NK-92 (cell line): ENCODE results near the gene LUC7L2.
"Not testable (repeated sequence)": the region's sequence is repeated elsewhere in the genome, so short reads cannot be mapped to it uniquely, and the experiment has no call there.

ENCODE experiments used
- DNase-seq: peaks from one replicate; lab custom pipeline; 2025; ENCODE audit not compliant: unreplicated experiment; lab: John Stamatoyannopoulos, UW

Gene LUC7L2

DNA sequence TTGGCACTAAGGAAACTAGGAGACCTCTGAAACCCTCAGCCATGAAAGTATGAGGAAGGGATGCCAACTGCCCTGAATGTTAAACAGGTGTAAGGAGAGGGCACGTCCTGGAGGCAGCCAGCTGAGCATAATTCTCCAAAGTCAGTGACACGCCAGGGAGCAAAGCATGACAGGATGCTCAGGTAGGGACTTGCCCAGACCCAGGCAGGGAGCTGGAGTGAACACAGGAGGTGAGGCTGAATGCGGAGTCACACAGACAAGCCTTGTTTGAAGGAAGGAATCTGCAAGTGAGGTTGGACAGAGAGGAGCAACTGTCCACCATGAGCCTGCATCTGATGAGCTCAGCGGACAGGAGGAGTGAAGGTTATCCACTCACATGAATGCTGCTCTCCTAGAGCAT is 82.3 kb downstream of the LUC7L2 start:
- no peak for DNase-seq

DNA sequence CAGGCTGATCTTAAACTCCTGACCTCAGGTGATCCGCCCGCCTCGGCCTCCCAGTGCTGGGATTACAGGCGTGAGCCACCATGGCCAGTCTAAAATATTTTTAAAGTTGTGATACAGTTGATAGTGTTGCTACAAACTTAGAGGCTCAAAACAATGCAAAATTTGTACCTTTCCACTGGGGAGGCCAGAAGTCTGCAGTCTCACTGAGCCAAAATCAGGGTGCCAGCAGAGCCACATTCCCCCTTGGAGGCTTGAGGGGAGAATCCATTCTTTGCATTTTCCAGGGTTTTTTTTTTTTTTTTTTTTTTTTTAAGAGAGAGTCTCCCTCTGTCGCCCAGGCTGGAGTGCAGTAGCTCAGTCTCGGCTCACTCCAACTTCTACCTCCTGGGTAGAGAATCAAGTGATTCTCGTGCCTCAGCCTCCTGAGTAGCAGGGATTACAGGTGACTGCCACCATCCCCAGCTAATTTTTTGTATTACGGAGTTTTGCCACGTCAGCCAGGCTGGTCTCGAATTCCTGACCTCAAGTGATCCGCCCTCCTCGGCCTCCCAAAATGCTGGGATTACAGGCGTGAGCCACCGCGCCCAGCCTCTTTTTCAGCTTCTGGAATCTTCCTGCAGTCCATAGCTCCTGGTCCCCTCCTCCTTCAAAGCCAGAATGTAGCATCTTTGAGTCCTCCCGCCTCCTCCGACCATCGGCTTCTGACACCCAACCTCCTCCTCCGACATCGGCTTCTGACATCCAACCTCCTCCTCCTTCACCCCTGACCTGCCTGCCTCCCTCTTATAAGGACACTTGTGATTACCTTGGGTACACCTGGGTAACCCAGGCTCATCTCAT is 86.6 kb downstream of the LUC7L2 start:
- DNase-seq = no peak

DNA sequence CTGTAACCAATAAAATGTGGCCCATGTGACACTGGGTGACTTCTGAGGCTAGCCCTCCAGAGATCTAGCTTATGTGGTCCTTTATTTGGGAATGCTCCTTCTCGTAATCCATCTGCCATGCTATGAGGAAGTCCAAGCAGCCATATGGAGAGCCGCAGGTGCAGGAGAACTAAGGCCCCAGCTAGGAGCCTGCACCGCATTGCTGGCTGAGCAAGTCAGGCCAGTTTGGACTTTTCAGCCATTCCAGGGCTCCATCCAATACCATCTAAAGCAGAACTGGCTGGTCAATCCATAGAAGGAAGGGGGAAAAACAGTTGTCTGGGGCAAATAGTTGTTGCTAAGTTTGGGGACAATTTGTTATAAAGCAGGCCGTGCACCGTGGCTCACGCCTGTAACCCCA is 91.2 kb downstream of the LUC7L2 start:
- DNase-seq = no peak

DNA sequence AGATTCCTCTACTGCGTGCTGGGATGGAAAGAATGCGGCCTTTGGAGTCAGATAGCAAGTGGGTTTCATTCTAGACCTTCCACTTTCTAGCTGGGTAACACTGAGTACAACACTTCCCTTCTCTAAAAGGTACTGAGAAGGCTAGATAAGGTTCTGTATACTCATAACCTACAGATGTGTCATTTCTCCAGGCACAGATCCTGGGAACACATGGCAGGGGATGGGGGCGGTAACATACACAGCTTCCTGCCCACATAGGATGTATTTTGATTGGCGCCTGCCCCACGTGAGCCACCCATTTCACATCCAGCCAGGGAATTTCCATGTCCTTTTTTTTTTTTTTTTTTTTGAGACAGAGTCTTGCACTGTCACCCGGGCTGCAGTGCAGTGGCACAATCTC is 91.9 kb downstream of the LUC7L2 start:
- DNase-seq = no peak

DNA sequence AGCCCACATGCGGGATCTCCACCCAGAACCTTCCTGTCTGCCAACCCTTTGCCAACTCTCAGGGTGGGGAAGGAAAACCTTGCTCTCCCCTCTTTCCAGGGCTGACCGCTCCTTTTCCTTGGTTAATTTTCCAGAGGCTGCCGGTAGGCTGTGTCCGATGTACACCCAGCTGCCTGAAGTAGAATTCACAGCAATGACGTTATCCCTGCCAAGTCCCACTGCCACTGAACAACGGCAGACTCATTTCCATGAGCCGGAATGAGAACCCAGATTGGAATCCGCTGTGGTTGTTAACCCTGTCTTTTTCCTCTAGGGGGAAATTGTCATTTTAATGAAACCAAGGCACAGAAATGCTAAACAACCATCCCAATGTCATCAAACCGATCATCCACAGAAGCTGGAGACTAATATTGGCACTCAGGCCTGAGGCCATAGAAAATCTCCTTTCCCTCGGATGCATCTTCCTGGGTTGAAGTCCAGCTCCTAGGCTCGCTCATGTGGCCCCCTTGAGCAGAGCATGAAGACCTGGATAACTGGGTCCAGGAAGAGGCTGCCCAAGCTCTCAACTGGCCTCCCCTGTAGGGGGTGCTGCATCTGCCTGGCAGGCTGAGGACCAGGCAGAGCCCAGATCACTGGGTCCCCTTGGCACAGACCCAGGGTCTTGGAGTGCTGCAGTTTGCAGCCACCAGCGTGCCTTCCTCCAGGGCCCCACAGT is 93.4 kb downstream of the LUC7L2 start:
- DNase-seq = no peak

DNA sequence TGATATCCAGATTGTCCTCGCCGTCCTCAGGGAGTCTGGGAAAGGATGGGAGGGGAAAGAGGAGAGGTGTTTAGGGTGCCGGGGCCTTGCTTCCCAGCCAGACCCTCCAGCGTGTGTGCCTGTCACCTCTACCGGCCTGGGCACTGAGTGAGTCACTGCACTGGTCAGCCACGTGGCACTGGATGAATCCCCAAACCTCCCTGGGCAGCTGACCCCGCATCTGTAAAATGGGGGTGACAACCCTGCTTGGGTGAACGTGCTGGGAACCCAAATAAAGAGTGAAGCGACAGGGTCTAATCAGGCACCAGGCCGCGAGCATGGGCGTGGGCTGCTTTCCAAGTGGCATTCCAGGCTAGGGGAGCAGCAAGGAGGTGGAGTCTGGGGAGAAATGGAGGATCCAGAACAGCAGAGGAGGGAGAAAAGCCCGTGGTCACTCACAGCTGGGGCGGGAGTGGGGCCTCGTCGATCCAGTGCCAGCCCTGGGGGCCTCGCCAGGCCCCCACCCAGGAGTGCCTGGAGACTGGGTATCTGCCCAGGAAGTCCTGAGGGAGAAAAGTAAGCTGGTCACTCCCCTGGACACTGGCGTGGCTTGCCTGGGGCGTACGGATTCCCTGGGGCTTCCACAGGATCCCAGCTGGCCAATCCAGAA is 94.1 kb downstream of the LUC7L2 start:
- no peak for DNase-seq

DNA sequence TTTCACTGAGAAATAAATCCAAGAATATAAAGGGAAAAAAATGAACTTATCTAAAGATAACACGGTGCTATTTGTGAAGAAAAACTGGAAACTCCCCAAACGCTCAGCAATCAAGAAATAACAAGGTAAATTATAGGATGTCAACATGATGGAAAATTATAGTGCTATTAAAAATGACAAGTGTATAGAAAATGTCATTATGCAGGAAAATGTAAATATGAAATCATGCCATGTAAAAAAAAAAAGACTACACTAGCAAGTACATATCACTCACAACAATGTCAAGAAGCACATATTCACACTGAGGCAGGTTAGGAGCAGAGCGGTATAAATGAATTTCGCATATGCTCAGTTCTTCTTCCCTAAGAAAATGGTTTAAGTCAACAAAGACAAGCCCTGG is 96.1 kb downstream of the LUC7L2 start:
- DNase-seq = no peak

DNA sequence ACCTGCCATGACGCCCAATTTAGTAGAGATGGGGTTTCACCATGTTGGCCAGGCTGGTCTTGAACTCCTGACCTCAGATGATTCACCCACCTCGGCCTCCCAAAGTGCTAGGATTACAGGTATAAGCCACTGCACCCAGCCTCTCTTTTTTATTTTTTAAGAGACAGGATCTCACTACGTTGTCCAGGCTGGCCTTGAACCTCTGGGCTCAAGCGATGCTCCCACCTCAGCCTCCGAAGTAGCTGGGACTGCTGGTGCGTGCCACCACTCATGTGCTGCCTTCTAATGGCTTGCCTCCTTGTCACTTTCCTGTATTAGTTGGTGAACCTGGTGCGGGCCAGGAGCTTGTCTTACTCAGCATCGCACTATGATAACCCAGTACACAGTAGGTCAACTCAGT is 96.8 kb downstream of the LUC7L2 start:
- DNase-seq = no peak

DNA sequence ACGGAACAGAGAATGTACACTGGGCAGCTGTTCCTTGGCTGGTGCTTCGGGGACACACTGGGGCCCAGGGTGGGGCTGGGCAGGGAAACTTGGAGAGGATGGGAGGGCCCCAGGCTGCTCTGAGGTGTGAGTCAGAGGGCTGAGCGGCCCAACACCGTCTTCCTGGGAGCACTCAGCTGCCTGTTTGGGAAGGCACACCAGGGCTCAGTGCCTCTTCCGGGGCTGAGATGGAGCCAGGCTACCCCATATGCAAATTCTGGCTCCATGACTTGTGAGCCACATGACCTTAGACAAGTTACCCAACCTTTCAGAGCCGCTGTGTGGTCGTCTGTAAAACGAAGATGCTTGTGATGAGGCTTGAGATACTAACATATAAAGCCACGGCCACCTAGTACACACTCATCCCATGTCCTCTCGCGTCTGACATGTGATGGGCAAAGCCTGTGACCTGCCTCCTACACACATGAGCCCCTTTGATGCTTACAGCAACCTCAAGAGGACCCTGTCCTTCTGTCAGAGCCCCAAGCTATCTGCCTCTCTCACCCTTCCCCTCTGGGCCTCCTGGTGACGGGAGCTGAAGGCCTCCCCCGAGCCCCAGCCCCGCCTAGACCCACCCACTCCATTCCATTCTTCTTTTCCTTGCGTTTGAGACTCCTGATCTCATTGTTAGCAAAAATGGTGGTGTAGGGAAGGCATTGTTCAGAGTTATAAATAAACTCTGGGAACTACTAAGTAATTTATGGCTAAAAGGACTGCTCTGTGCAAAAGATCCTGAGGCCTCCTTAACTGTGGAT is 97.7 kb downstream of the LUC7L2 start:
- DNase-seq = no peak

DNA sequence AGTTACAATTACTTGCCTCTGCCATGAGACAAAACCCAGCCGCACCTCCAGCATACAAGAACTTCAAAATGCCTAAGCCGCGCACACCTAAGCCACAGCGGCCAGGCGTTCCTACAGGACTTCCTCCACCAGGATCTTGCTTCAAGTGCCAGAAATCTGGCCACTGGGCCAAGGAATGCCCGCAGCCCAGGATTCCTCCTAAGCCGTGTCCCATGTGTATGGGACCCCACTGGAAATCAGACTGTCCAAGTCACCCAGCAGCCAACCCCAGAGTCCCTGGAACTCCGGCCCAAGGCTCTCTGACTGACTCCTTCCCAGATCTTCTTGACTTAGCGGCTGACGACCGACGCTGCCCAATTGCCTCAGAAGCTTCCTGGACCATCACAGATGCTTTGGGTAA is 103.7 kb downstream of the LUC7L2 start:
- not testable (repeated sequence) for DNase-seq

DNA sequence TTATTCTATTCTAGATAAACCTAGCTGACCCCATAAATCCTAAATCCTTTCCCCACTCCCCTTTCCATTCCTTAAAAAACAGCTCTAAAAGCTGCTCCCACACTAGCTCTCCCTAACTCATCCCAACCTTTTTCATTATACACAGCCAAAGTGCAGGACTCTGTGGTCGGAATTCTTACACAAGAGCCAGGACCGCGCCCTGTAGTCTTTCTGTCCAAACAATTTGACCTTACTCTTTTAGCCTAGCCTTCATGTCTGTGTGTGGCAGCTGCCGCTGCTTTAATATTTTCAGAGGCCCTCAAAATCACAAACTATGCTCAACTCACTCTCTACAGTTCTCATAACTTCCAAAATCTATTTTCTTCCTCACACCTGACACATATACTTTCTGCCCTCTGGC is 104.8 kb downstream of the LUC7L2 start:
- not testable (repeated sequence) for DNase-seq

DNA sequence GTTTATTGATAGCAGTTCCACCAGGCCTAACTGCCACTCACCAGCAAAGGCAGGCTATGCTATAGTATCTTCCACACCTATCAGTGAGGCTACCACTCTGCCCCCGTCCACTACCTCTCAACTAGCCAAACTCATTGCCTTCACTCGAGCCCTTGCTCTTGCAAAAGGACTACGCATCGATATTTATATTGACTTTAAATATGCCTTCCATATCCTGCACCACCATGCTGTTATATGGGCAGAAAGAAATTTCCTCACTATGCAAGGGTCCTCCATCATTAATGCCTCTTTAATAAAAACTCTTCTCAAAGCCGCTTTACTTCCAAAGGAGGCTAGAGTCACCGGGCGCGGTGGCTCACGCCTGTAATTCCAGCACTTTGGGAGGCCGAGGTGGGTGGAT is 105.4 kb downstream of the LUC7L2 start:
- DNase-seq = not testable (repeated sequence)

DNA sequence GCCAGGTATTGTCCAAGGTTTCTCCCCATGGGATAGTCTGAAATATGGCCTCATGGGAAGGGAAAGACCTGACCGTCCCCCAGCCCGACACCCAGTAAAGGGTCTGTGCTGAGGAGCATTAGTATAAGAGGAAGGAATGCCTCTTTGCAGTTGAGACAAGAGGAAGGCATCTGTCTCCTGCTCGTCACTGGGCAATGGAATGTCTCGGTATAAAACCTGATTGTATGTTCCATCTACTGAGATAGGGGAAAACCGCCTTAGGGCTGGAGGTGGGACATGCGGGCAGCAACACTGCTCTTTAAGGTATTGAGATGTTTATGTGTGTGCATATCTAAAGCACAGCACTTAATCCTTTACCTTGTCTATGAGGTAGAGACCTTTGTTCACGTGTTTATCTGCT is 108.0 kb downstream of the LUC7L2 start:
- not testable (repeated sequence) for DNase-seq

DNA sequence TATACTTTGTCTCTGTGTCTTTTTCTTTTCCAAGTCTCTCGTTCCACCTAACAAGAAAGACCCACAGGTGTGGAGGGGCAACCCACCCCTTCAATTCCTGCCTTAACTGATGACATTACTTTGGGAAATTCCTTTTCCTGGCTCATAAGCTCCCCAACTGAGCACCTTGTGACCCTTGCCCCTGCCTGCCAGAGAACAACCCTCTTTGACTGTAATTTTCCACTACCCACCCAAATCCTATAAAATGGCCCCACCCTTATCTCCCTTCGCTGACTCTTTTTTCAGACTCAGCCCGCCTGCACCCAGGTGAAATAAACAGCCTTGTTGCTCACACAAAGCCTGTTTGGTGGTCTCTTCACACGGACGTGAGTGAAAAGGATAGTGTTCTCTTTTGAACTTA is 108.6 kb downstream of the LUC7L2 start:
- not testable (repeated sequence) for DNase-seq

DNA sequence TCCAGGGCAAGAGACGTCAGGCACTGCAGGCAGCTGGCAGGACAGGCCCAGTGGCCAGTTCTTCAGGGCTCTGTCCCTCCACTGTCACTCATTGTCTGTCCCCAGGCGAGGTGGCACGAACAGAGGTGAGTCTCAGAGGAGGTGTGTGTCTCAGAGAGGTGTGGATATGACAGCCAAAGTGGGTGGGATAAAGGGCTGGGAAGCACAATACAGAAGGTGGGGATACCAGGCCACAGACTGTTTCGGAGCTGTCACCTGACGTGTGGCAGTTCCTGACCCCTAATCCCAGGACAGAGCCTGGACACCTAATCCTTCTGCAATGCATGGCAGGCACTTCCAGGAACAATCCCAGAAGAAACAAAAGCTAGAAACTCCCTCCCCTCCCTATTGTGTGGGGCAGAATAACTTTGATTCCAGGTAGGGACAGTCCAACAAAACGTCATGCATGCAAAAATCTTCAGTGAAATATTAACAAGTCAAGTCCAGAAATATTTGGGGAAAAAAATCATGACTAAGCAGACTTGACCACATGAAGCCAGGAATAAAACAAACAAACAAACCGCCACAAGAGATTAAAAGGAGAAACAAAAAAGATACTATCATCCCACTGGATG is 112.2 kb downstream of the LUC7L2 start:
- no peak for DNase-seq
